ENCODE results near the gene STAM. TPM values are rescaled to one million over a fixed set of nuclear protein-coding genes. Genes with fewer than 3 reads are reported as not detected.

STAM gene
- total RNA-seq, 1 experiment from 2014 or later = 29.3 TPM

DNA sequence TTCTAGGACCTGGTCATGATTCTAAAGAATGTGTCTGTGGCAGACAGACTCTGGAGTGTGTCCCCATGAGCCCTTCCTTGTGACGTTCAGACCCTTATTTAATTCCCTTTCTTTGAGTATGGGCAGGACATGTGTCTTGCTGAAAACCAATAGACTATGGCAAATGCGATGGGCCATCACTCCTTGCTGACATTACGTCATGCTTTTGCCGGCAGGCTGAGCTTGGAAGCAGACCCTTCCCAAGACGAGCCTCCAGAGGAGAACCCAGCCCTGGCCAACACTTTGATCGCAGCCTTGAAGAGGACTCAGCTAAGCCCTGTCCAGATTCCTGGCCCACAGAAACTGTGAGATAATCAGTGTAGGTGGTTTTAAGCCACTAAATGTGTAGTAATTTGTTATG is 89.7 kb downstream of the STAM start:
- Histone ChIP-seq H3K18ac (ENCODE audit: insufficient read length, low read depth, low read length) (no peak overlapping the region), H3K14ac (ENCODE audit: insufficient read depth, low read length) (no peak overlapping the region), H3K9me3 (ENCODE audit: control insufficient read depth, low read depth, low read length) (no peaks in the 10 kb centered on the region), H2BK20ac (ENCODE audit: low read depth, low read length, poor library complexity, severe bottlenecking) (no peak overlapping the region), H2BK12ac (ENCODE audit: insufficient read length, low read depth, low read length) (no peak overlapping the region), H3K56ac (ENCODE audit: insufficient read length, low read depth, low read length) (no peak overlapping the region), H3K9ac (ENCODE audit: extremely low read depth, insufficient read length, low read length) (no peak overlapping the region), H3T11ph (ENCODE audit: low read length) (no peak overlapping the region), H3K79me1 (ENCODE audit: insufficient read depth, low read depth, low read length, poor library complexity, severe bottlenecking) (no peaks in the 10 kb centered on the region), H3K27me3 (ENCODE audit: insufficient read depth, low read length) (no peaks in the 10 kb centered on the region), H2AFZ (ENCODE audit: low read length) (no peak overlapping the region), H3K23ac (ENCODE audit: insufficient read length, low read depth, low read length) (no peak overlapping the region), H3K23me2 (ENCODE audit: insufficient read length, low read depth, low read length, poor library complexity, severe bottlenecking) (no peaks in the 10 kb centered on the region), H4K91ac (ENCODE audit: insufficient read length, low read depth, low read length) (no peak overlapping the region), H3K27ac (ENCODE audit: insufficient read length, low read depth, low read length) (no peak overlapping the region), H3K4me1 (ENCODE audit: insufficient read depth, low read length) (no peaks in the 10 kb centered on the region), H3K4ac (ENCODE audit: low read depth, low read length) (no peak overlapping the region), H2AK5ac (ENCODE audit: insufficient read length, low read length) (no peak overlapping the region), H2BK120ac (ENCODE audit: low read depth, low read length, poor library complexity, severe bottlenecking) (no peak overlapping the region), H4K8ac (replicated peaks; ENCODE audit: insufficient read length, low read depth, low read length) (no peak overlapping the region), H2BK15ac (ENCODE audit: low read depth, low read length) (no peak overlapping the region), H4K20me1 (ENCODE audit: control insufficient read depth, insufficient read depth, insufficient read length) (no peaks in the 10 kb centered on the region), H3K79me2 (ENCODE audit: insufficient read depth, low read length) (no peaks in the 10 kb centered on the region), H4K5ac (ENCODE audit: insufficient read length, low read depth, low read length) (no peak overlapping the region), H2BK5ac (ENCODE audit: insufficient read length, low read length) (no peak overlapping the region), H3K4me2 (ENCODE audit: insufficient read depth, insufficient read length, low read length) (no peak overlapping the region)
- no peak for DNase-seq
- no CpG with 5 or more reads among the region's 6 CpGs for WGBS (ENCODE audit: extremely low coverage, insufficient read length, low lambda C conversion rate)
- TF ChIP-seq CTCF (conservative IDR thresholded peaks at IDR 0.05) = no peak
- Mint-ChIP-seq H3K9me3 (no peaks in the 10 kb centered on the region), H3K27ac (no peak overlapping the region), H3K27me3 (ENCODE audit: low read depth) (no peaks in the 10 kb centered on the region), H3K36me3 (ENCODE audit: insufficient read depth in 1 of 3, low read depth in 3 of 3) (no peaks in the 10 kb centered on the region), H3K4me1 (no peaks in the 10 kb centered on the region), H3K4me3 (no peak overlapping the region)

Measured in H9 (cell line).